GM12878 (cell line): ENCODE results near the gene CASR. TPM values are rescaled to one million over a fixed set of nuclear protein-coding genes. Genes with fewer than 3 reads are reported as not detected.
A peak's percentile ranks its signal among the peaks of the same experiment; 100 is the strongest.

ENCODE experiments used
- BCL11A ChIP-seq: IDR thresholded peaks from 2 replicates; pipeline ENCODE4 v1.6.1; 2011; ENCODE audit warnings: low read depth, low read length
- FOS ChIP-seq: IDR thresholded peaks from 3 replicates; pipeline ENCODE4 v1.6.1; 2011; ENCODE audit warnings: borderline replicate concordance; ENCODE audit not compliant: insufficient read length; ENCODE audit errors: extremely low read depth
- HCFC1 ChIP-seq: fragments of 150-350 bp; IDR thresholded peaks from 2 replicates; pipeline ENCODE4 v1.6.1; 2014; ENCODE audit warnings: low read length
- IKZF2 ChIP-seq, 2 experiments: fragments of 450-650 bp; IDR thresholded peaks; 2 replicates each; pipeline ENCODE4 v1.6.1; 2017; ENCODE audit warnings: mild to moderate bottlenecking in 2 of 2, moderate library complexity in 2 of 2
- LARP7 ChIP-seq: fragments of 450-650 bp; IDR thresholded peaks from 2 replicates; pipeline ENCODE4 v1.6.1; 2017; ENCODE audit warnings: mild to moderate bottlenecking
- MTA2 ChIP-seq: fragments of 450-650 bp; IDR thresholded peaks from 2 replicates; pipeline ENCODE4 v1.6.1; 2016; ENCODE audit warnings: low read depth, mild to moderate bottlenecking, moderate library complexity
- NR2C2 ChIP-seq: IDR thresholded peaks from 2 replicates; pipeline ENCODE4 v1.6.1; 2011; ENCODE audit warnings: borderline replicate concordance, low read depth; ENCODE audit not compliant: control insufficient read depth, insufficient read length
- POLR2AphosphoS2 ChIP-seq: IDR thresholded peaks from 2 replicates; pipeline ENCODE4 v1.6.1; 2011; ENCODE audit warnings: low read depth, mild to moderate bottlenecking, low read length, improper control_type of control experiment, moderate library complexity
- POU2F2 ChIP-seq: IDR thresholded peaks from 3 replicates; pipeline ENCODE4 v1.6.1; 2011; ENCODE audit warnings: low read depth, mild to moderate bottlenecking, low read length, borderline replicate concordance
- RFX5 ChIP-seq: IDR thresholded peaks from 2 replicates; pipeline ENCODE4 v1.6.1; 2011; ENCODE audit warnings: low read depth, low read length, improper control_type of control experiment
- SMC3 ChIP-seq: IDR thresholded peaks from 2 replicates; pipeline ENCODE4 v1.6.1; 2011; ENCODE audit warnings: low read length, improper control_type of control experiment, borderline replicate concordance
- SPI1 ChIP-seq: IDR thresholded peaks from 2 replicates; pipeline ENCODE4 v1.6.1; 2011; ENCODE audit warnings: low read depth, mild to moderate bottlenecking, low read length, moderate library complexity, borderline replicate concordance; ENCODE audit not compliant: insufficient read depth
- TCF7 ChIP-seq: IDR thresholded peaks from 2 replicates; pipeline ENCODE4 v1.6.1; 2014; ENCODE audit warnings: antibody characterized with exemption, borderline replicate concordance
- USF1 ChIP-seq: IDR thresholded peaks from 2 replicates; pipeline ENCODE4 v1.6.1; 2011; ENCODE audit warnings: borderline replicate concordance, low read depth, mild to moderate bottlenecking, moderate library complexity, mixed read lengths, low read length; ENCODE audit not compliant: insufficient read depth; ENCODE audit errors: extremely low read length
- ZNF592 ChIP-seq: fragments of 450-650 bp; IDR thresholded peaks from 2 replicates; pipeline ENCODE4 v1.6.1; 2017; ENCODE audit warnings: mild to moderate bottlenecking, moderate library complexity
- polyA plus RNA-seq, 11 experiments: library from polyadenylated mRNA; depleted of rRNA in 4 of 11; unstranded in 6 of 11; stranded (reverse) in 5 of 11; fragments of >200 nt; fragmentation: Nextera tagmentation in 4 of 11; fragmentation: Illumina TruSeq in 1 of 11; extraction: Ambion mirVana in 4 of 11; extraction: Trizol in 1 of 11; gene quantifications; 1 replicate in 1 of 11; 2 replicates in 10 of 11; pipeline versions ENCODE4 v1.2.1 to v1.2.3, GENCODE V29; 2011 to 2016; ENCODE audit warnings: inconsistent platforms in 2 of 11, missing spikeins in 2 of 11, low read depth in 1 of 11
- total RNA-seq, 4 experiments: library from RNA; depleted of rRNA in 3 of 4; stranded (reverse); fragments of >200 nt in 3 of 4; fragmentation: Illumina TruSeq in 1 of 4; extraction: Trizol in 1 of 4; gene quantifications; 2 replicates each; pipeline versions ENCODE4 v1.2.1 to v1.2.3, GENCODE V29; 2013 to 2021
- TF ChIP-seq, protein P1 (sequence below): IDR thresholded peaks from 2 replicates; pipeline ENCODE4 v1.6.1; 2011; ENCODE audit warnings: borderline replicate concordance, low read depth, mild to moderate bottlenecking, moderate library complexity, low read length; ENCODE audit not compliant: insufficient read depth, poor library complexity, severe bottlenecking
- TF ChIP-seq, protein P2 (sequence below): IDR thresholded peaks from 2 replicates; pipeline ENCODE4 v1.6.1; 2012; ENCODE audit warnings: low read depth, low read length, improper control_type of control experiment
- TF ChIP-seq, protein P3 (sequence below): fragments of 450-650 bp; IDR thresholded peaks from 2 replicates; pipeline ENCODE4 v1.6.1; 2017; ENCODE audit warnings: mild to moderate bottlenecking

Gene CASR
- total and polyA plus RNA-seq, 10 of the 15 experiments (the other 5 are each of a cell fraction or from before 2014, with no cell fraction given) = 0.04 to 0.37 (median 0.11) TPM

DNA sequence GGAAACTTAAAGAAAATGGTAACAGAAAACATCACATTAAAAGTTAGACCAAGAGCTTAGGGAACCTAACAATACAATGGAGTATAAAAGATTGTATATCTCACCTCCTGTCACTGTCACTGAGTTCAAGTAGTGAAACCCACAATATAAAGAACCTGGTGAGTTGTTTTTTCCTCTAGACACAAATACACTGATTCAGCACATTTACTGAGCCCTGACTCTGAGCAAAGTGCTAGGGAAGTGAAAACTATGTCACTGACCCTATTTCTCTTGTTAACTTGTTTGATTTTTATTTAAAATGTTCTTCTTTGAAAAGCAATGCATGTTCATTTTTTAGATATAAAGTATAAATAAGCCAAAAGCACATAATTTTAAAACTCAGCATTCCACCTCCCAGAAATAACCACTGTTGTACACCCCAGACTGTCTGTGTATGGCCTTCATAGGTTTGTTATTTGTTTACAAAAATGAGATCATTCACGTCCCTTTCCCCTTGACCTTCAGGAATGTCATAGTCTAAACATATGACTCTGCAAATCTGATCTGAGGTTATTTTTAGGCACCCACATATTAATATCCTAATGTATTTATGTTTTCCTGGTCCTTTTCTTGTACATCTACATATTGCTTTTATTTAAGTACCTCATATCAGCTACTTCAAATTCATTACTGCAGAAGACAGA lies 72.4 kb downstream of the CASR start (continued):
- peak; percentile 55; the same call in 1 of the 2 replicates for TF ChIP-seq MTA2
- TF ChIP-seq SMC3 = peak; percentile 10; the same call in 1 of the 2 replicates
- TF ChIP-seq IKZF2 (IDR thresholded peaks at IDR 0.05) = peak; percentile 35 to 38; a peak in 2 of 4 replicates
- TF ChIP-seq POLR2AphosphoS2 = no peak
- TF ChIP-seq FOS = no peak
- TF ChIP-seq POU2F2 = no peak
- TF ChIP-seq NR2C2 = no peak
- no peak for TF ChIP-seq ZNF592
- TF ChIP-seq, protein P1, sequence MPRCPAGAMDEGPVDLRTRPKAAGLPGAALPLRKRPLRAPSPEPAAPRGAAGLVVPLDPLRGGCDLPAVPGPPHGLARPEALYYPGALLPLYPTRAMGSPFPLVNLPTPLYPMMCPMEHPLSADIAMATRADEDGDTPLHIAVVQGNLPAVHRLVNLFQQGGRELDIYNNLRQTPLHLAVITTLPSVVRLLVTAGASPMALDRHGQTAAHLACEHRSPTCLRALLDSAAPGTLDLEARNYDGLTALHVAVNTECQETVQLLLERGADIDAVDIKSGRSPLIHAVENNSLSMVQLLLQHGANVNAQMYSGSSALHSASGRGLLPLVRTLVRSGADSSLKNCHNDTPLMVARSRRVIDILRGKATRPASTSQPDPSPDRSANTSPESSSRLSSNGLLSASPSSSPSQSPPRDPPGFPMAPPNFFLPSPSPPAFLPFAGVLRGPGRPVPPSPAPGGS = no peak
- peak; percentile 77 for TF ChIP-seq SPI1
- TF ChIP-seq, protein P2, sequence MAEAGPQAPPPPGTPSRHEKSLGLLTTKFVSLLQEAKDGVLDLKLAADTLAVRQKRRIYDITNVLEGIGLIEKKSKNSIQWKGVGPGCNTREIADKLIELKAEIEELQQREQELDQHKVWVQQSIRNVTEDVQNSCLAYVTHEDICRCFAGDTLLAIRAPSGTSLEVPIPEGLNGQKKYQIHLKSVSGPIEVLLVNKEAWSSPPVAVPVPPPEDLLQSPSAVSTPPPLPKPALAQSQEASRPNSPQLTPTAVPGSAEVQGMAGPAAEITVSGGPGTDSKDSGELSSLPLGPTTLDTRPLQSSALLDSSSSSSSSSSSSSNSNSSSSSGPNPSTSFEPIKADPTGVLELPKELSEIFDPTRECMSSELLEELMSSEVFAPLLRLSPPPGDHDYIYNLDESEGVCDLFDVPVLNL = no peak
- TF ChIP-seq USF1 = no peak
- no peak for TF ChIP-seq BCL11A
- TF ChIP-seq, protein P3, sequence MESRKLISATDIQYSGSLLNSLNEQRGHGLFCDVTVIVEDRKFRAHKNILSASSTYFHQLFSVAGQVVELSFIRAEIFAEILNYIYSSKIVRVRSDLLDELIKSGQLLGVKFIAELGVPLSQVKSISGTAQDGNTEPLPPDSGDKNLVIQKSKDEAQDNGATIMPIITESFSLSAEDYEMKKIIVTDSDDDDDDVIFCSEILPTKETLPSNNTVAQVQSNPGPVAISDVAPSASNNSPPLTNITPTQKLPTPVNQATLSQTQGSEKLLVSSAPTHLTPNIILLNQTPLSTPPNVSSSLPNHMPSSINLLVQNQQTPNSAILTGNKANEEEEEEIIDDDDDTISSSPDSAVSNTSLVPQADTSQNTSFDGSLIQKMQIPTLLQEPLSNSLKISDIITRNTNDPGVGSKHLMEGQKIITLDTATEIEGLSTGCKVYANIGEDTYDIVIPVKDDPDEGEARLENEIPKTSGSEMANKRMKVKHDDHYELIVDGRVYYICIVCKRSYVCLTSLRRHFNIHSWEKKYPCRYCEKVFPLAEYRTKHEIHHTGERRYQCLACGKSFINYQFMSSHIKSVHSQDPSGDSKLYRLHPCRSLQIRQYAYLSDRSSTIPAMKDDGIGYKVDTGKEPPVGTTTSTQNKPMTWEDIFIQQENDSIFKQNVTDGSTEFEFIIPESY = no peak
- no peak for TF ChIP-seq LARP7
- TF ChIP-seq RFX5 = no peak
- TF ChIP-seq HCFC1 = no peak
- no peak for TF ChIP-seq TCF7
